ENCODE measurements around the gene C1QTNF5.

DNA sequence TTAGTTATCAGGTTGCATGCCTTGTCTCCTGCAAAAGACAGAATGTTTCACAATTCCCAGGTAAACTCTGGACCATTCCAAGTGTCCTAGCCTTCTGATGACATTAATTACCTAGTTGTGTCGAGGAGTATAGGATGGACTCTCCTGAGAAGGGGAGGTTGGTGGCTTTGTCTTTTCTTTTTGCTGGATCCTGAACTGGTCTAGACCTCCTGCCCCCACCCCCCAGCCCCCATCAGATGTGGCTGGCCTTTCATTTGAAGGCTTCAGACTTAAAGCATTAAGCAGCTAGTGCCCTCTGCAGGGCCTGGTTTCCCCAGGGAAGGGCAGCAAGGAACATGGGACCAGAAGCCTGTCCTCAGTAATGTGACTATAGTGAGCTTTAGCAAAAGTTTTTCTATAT, 33.5 kb downstream of the C1QTNF5 start:
- TF ChIP-seq, protein P1, sequence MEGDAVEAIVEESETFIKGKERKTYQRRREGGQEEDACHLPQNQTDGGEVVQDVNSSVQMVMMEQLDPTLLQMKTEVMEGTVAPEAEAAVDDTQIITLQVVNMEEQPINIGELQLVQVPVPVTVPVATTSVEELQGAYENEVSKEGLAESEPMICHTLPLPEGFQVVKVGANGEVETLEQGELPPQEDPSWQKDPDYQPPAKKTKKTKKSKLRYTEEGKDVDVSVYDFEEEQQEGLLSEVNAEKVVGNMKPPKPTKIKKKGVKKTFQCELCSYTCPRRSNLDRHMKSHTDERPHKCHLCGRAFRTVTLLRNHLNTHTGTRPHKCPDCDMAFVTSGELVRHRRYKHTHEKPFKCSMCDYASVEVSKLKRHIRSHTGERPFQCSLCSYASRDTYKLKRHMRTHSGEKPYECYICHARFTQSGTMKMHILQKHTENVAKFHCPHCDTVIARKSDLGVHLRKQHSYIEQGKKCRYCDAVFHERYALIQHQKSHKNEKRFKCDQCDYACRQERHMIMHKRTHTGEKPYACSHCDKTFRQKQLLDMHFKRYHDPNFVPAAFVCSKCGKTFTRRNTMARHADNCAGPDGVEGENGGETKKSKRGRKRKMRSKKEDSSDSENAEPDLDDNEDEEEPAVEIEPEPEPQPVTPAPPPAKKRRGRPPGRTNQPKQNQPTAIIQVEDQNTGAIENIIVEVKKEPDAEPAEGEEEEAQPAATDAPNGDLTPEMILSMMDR (IDR thresholded peaks at IDR 0.05) = no peak
- no peak for TF ChIP-seq POLR2A (IDR thresholded peaks at IDR 0.05)
